Activated CD8-positive, alpha-beta memory T cell treated with anti-CD3 and anti-CD28 coated beads for 1 hour (primary cell): Measurements from ENCODE around the gene CNOT6.

ENCODE experiments used
- DNase-seq, 2 donors: peaks; one replicate each; pipeline ENCODE4 v3.0.0-alpha.2; 2020; ENCODE audit warnings: low read depth in 1 of 2; ENCODE audit errors: extremely low read depth in 1 of 2

The CNOT6 gene

DNA sequence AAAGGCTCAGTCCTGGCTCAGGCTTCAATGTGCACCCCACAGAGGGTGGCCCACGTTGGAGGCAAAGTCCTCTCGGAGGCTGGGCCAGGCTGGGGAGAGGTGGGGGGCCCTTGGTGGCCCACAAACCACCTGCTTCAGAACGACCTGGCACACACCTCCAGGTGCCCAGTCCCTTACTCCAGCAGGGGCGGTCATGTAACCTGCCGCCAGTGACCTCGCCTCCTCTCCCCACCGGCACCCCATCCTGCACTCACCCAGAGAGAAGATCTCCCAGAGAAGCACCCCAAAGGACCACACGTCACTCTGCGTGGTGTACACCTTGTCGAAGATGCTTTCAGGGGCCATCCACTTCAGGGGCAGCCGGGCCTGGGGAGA lies 119.6 kb downstream of the CNOT6 start:
- no peak for DNase-seq

DNA sequence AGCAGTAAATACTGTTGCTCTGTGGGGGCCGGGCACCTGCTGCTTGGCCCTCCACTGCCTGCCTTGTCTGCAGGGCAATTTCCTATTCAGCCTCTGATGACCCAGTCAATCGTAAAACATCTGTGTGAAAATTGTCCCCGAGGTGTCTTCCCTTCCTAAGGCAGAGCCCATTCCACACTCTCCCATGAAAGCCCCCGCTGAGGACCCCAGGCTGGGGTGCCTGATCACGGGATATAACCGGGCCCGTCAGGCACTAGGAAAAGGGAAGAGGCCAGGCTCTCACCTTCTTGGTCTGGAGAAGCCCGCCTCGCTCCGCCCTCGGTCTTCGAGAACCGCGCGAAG lies 124.3 kb downstream of the CNOT6 start:
- DNase-seq: no peak

DNA sequence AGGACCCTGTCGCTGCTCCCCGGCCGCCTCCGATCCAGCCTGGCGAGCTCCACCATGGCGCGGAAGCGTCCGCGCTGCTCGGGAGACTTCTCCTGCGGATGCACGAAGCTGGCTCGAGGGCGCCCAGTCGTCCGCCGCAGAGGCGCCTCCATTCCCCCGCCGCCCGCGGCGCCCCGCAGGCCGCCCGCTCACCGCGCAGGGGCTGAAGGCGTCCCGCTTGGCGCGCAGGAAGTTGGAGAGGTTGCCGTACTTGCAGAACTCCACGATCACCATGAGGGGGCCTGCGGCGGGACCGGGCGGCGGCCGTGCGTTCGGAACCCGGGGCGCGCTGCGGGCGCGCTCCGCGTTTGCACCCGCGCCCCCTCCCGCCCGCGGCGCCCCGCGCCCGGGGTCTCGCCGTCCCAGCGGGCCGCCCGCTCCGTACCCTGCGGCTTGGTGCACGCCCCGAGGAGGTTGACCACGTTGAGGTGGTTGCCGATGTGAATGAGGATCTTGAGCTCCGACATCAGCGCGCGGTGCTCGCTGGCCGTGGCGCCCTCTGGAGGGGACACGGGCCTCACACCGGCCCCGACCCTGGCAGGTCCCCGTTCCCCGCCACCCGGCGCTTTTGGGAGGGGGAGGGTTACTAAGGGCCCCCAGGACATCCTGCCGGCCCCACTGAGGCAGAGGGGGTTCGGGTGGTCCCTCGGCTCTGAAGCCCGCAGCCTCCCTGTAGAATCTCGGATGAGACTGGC lies 124.8 kb downstream of the CNOT6 start:
- DNase-seq: no peak

DNA sequence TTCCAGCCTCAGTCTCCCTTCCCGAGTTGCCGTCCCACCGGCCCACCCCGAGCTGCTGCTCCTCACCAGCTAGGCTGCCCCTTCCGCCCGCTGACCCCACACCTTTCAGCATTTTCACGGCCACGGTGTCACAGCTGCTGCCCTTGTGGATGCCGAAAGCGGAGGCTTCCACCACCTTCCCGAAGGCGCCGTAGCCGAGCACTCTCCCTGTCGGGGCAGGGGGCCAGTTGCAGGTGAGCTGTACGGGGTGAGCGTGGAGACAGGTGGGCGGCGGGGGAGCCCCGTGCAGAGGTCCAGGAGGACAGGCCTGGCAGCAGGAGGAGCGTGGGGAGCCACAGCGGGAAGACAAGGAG lies 125.4 kb downstream of the CNOT6 start:
- DNase-seq: no peak

GRCh38 chr5:180620014-180620413 lies 125.8 kb downstream of the CNOT6 start:
- DNase-seq: no peak

DNA sequence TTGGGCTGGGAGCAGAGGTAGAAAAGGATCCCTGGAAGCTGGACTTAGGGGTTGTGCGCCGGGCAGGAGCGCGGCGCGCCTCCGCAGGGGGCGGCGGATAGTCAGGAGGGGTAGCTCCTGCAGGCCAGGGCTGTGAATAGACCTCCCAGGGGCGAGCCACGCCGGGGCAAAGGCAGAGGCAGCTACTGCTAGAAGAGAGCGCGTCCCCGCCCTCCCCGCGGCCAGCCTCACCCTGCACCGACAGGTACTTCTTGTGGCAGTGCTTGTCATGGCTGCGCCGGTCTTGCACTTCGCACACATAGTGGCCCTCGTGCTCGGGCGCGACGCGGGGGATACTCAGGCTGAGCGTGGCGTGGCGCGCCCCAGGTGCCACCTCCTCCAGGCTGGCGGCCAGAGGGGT lies 127.1 kb downstream of the CNOT6 start:
- DNase-seq: no peak

DNA sequence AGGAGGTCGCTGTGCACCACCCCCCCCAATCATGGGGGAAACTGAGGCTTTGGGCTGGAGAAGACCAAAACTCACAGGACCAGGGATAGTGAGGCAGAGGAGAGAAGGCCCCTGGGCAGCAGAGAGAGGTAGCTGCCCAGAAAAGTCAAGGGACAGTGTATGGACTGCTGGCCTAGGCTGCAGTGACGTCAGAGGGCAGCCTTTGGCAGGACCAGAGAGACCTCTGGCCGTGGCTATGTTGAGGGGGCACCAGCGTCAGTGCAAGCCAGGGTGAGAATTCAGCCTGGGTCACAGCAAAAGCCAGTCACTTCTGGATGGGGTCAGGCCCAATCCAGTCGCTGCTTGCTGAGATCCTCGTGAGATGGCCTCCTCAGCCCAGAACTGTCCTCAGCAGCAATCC lies 128.7 kb downstream of the CNOT6 start:
- DNase-seq: no peak

DNA sequence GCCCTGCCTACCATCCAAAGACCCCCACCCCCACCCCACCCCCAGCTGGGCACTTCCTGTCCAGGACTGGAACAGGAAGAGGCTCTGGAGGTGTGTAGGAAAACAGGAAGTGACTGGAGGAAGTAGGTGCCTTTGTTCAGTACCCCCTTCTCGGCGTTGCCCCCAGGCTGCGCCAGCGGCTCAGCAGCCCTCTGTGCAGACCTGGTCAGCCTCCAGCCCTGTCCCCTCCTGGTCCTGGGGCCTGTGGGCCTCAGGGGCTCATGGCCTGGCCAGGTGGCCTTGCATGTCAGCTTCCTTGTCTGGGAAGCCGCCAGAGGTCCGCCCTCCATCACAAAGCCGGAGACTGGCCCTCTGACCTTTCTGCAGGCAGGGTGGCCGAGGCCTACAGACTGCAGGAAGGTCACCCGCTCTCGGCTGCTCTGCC lies 129.2 kb downstream of the CNOT6 start:
- no peak for DNase-seq

DNA sequence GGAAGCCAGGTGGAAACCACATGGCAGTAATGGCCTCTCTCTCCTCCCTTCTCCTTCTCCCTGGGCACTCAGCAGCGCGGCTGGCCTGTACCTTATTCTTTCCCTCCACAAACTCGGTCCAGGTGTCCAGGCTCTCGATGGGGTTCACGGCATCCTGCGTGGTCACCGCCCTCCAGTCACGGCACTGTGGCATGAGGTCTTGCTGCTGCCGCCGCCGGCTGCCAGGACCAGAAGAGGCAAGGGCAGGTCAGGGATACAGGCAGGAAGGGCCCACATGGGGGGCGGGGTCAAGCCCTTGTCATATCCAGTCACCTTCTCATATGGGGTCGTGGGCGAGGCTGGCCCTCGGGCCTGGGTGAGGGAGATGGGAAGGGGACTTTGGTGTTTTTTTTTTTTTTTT lies 129.7 kb downstream of the CNOT6 start:
- DNase-seq: no peak

DNA sequence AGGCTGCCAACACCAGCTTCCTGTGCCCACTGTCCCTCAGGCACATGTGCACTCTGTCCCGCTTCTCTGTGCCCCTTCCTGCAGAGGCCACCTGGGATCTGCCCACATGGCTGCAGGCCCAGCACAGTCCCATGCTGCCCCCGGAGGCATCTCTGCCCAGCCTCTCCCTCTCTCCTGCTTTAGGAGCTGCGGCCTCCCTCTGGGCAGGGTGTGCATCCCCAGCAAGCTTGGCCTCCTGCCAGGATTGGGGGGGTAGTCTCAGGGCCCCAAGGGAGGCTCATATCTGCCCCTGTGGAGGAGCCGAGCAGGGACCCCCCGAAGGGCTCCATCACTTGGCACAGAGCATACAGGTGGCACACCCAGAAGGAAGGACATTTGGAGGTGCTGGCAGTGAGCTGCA lies 130.4 kb downstream of the CNOT6 start:
- no peak for DNase-seq

GRCh38 chr5:180625125-180625790 lies 131.1 kb downstream of the CNOT6 start:
- DNase-seq: no peak

GRCh38 chr5:180625791-180626660 lies 131.8 kb downstream of the CNOT6 start:
- DNase-seq: no peak

DNA sequence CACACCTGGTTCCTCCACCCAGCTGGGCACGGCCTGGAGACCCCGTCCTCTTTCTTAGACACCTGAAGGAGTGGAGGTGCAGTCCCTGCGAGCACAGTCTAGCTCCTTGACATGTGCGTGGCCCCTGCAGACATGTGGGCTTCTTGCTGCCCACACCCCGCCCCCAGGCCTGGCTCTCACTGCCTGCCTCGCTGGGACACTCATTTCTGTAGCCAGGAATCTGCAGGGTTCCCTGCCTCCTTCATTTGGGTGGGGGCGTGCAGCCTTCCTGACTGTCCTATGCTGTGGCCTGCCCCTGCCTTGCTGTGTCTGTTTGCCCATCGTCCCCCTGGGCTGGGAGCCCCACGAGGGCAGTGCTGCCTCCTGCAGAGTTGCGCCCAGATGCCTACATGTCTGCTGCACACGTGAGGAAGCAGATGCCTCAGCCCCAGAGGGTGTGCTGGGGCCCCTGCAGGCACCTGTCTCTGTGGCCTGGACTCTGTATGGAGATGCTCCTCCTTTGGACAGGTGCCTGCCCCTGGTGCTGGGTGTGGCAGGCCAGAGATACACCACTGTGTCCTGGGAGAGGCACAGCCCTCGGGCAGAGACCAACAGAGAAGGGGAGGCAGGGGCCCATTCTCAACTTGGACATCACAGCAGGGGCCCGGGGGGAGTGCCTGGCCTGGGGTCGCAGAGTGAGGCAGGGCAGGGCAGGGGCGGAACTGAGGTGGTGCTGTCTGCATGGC lies 132.6 kb downstream of the CNOT6 start:
- DNase-seq: no peak

- DNase-seq: no peak
Observed at GRCh38 chr5:180627386-180628120, 133.4 kb downstream of the CNOT6 start.
